Measurements from ENCODE around the gene ARRDC3.

DNA sequence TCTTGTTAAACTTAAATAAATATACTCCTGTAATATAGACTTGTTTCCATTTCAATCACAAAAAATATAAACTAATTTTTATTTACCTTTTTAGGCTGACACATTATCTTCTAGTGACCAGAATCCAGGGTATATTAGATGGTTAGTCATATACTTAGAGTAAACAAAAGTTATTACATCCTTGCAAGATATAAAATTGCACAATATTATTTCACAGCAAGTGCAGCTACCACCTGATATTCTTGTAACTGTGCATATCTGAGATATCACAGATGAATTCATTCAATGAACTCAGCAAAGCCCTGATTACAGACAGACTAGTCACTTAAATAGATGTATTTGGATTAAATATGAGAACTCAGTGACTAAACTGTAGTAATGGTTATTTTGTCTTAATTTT lies 25.6 kb upstream of the ARRDC3 start:
- TF ChIP-seq, protein P1, sequence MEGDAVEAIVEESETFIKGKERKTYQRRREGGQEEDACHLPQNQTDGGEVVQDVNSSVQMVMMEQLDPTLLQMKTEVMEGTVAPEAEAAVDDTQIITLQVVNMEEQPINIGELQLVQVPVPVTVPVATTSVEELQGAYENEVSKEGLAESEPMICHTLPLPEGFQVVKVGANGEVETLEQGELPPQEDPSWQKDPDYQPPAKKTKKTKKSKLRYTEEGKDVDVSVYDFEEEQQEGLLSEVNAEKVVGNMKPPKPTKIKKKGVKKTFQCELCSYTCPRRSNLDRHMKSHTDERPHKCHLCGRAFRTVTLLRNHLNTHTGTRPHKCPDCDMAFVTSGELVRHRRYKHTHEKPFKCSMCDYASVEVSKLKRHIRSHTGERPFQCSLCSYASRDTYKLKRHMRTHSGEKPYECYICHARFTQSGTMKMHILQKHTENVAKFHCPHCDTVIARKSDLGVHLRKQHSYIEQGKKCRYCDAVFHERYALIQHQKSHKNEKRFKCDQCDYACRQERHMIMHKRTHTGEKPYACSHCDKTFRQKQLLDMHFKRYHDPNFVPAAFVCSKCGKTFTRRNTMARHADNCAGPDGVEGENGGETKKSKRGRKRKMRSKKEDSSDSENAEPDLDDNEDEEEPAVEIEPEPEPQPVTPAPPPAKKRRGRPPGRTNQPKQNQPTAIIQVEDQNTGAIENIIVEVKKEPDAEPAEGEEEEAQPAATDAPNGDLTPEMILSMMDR (IDR thresholded peaks at IDR 0.05; ENCODE audit: insufficient read depth, low read length): no peak
- TF ChIP-seq POLR2AphosphoS5 (IDR thresholded peaks at IDR 0.05; ENCODE audit: low read depth) (no peak), GABPA (IDR thresholded peaks at IDR 0.05; ENCODE audit: low read depth) (no peak), SPI1 (IDR thresholded peaks at IDR 0.05; ENCODE audit: borderline replicate concordance, low read depth) (no peak)
- TF ChIP-seq, protein P2, sequence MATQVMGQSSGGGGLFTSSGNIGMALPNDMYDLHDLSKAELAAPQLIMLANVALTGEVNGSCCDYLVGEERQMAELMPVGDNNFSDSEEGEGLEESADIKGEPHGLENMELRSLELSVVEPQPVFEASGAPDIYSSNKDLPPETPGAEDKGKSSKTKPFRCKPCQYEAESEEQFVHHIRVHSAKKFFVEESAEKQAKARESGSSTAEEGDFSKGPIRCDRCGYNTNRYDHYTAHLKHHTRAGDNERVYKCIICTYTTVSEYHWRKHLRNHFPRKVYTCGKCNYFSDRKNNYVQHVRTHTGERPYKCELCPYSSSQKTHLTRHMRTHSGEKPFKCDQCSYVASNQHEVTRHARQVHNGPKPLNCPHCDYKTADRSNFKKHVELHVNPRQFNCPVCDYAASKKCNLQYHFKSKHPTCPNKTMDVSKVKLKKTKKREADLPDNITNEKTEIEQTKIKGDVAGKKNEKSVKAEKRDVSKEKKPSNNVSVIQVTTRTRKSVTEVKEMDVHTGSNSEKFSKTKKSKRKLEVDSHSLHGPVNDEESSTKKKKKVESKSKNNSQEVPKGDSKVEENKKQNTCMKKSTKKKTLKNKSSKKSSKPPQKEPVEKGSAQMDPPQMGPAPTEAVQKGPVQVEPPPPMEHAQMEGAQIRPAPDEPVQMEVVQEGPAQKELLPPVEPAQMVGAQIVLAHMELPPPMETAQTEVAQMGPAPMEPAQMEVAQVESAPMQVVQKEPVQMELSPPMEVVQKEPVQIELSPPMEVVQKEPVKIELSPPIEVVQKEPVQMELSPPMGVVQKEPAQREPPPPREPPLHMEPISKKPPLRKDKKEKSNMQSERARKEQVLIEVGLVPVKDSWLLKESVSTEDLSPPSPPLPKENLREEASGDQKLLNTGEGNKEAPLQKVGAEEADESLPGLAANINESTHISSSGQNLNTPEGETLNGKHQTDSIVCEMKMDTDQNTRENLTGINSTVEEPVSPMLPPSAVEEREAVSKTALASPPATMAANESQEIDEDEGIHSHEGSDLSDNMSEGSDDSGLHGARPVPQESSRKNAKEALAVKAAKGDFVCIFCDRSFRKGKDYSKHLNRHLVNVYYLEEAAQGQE (IDR thresholded peaks at IDR 0.05; ENCODE audit: insufficient replicate concordance, low read depth): no peak

Data from HL-60 (cell line).